Neuron (in vitro differentiated cells): Measurements from ENCODE around the gene CBFB.
"Not testable (repeated sequence)": the region's sequence is repeated elsewhere in the genome, so short reads cannot be mapped to it uniquely, and the experiment has no call there.

Experiments used
- H2AFZ ChIP-seq: one replicate; pipeline ENCODE4 v1.6.1; 2013; ENCODE audit warnings: low read depth, mild to moderate bottlenecking, inconsistent platforms, low read length, moderate library complexity
- H3K27me3 ChIP-seq: one replicate; pipeline ENCODE4 v1.6.1; 2013; ENCODE audit warnings: low read length; ENCODE audit not compliant: insufficient read depth
- H3K36me3 ChIP-seq: one replicate; pipeline ENCODE4 v1.6.1; 2013; ENCODE audit warnings: low read length; ENCODE audit not compliant: insufficient read depth
- H3K4me1 ChIP-seq: one replicate; pipeline ENCODE4 v1.6.1; 2013; ENCODE audit warnings: low read length; ENCODE audit not compliant: insufficient read depth
- H3K4me3 ChIP-seq: 2 replicates; pipeline ENCODE4 v1.5.1; 2013; ENCODE audit warnings: mild to moderate bottlenecking, low read length, moderate library complexity
- H3K9me3 ChIP-seq: one replicate; pipeline ENCODE4 v1.6.1; 2013; ENCODE audit warnings: low read length

Gene CBFB

GRCh38 chr16:67028696-67029253 is at the start of gene CBFB:
CBFB (plus strand) TSS chr16:67029149; CDS start chr16:67029408, 259 bp downstream.
- H3K4me3 ChIP-seq, result peak within 1 kb of the TSS; percentile 91
- peaks cover 2% of the 10 kb centered on the region for H3K9me3 ChIP-seq
- H3K27me3 ChIP-seq, result no peaks in the 10 kb centered on the region
- H2AFZ ChIP-seq, result peak within 1 kb of the TSS; percentile 88
- peaks cover 12% of the 10 kb centered on the region for H3K4me1 ChIP-seq
- peaks cover 22% of the 10 kb centered on the region for H3K36me3 ChIP-seq

GRCh38 chr16:66983033-66983432 is 45.9 kb upstream of the CBFB start:
- Histone ChIP-seq H3K36me3 (no peaks in the 10 kb centered on the region), H3K4me1 (no peaks in the 10 kb centered on the region), H2AFZ (no peak overlapping the region), H3K9me3 (no peaks in the 10 kb centered on the region), H3K4me3 (no peak overlapping the region), H3K27me3 (peaks cover 7% of the 10 kb centered on the region)

GRCh38 chr16:66984892-66985311 is 44.0 kb upstream of the CBFB start:
- no peak overlapping the region for H2AFZ ChIP-seq
- H3K4me3 ChIP-seq, result no peak overlapping the region
- peaks cover 2% of the 10 kb centered on the region for H3K9me3 ChIP-seq
- peaks cover 13% of the 10 kb centered on the region for H3K27me3 ChIP-seq
- no peaks in the 10 kb centered on the region for H3K4me1 ChIP-seq
- no peaks in the 10 kb centered on the region for H3K36me3 ChIP-seq

GRCh38 chr16:66986559-66986958 is 42.4 kb upstream of the CBFB start:
- H3K4me3 ChIP-seq, result no peak overlapping the region
- no peaks in the 10 kb centered on the region for H3K36me3 ChIP-seq
- peaks cover 13% of the 10 kb centered on the region for H3K27me3 ChIP-seq

GRCh38 chr16:66988197-66988788 is 40.7 kb upstream of the CBFB start, which contains the start of gene CES4A:
CES4A (plus strand) TSS chr16:66988589; CDS start chr16:66988773, 184 bp downstream.
- Histone ChIP-seq H3K36me3 (no peaks in the 10 kb centered on the region), H3K4me3 (no peak within 1 kb of the TSS), H3K9me3 (peaks cover 2% of the 10 kb centered on the region), H3K4me1 (no peaks in the 10 kb centered on the region), H3K27me3 (peaks cover 13% of the 10 kb centered on the region), H2AFZ (no peak within 1 kb of the TSS)

More at GRCh38 chr16:66986559-66986958, 42.4 kb upstream of the CBFB start:
- Histone ChIP-seq H3K9me3 (peaks cover 2% of the 10 kb centered on the region), H2AFZ (no peak overlapping the region), H3K4me1 (no peaks in the 10 kb centered on the region)

- no peak overlapping the region for H3K4me3 ChIP-seq
- H3K4me1 ChIP-seq, result no peaks in the 10 kb centered on the region
- H3K27me3 ChIP-seq, result peaks cover 6% of the 10 kb centered on the region
- H2AFZ ChIP-seq, result no peak overlapping the region
- H3K9me3 ChIP-seq, result peaks cover 2% of the 10 kb centered on the region
- H3K36me3 ChIP-seq, result no peaks in the 10 kb centered on the region
These were observed 37.3 kb upstream of the CBFB start for GRCh38 chr16:66991545-66992077.

GRCh38 chr16:66993558-66993957 is 35.4 kb upstream of the CBFB start:
- H3K4me3 ChIP-seq, H2AFZ ChIP-seq, H3K9me3 ChIP-seq, H3K4me1 ChIP-seq, H3K36me3 ChIP-seq: not testable (repeated sequence)
- peaks cover 14% of the 10 kb centered on the region for H3K27me3 ChIP-seq

- H3K4me1 ChIP-seq, result peaks cover 6% of the 10 kb centered on the region
- no peak overlapping the region for H3K4me3 ChIP-seq
- H3K36me3 ChIP-seq, result no peaks in the 10 kb centered on the region
- no peaks in the 10 kb centered on the region for H3K9me3 ChIP-seq
- peaks cover 29% of the 10 kb centered on the region for H3K27me3 ChIP-seq
- H2AFZ ChIP-seq, result no peak overlapping the region
These were observed 32.5 kb upstream of the CBFB start for GRCh38 chr16:66996324-66996982.

- H3K36me3 ChIP-seq, result no peaks in the 10 kb centered on the region
- H3K27me3 ChIP-seq, result peaks cover 34% of the 10 kb centered on the region
- H3K4me3 ChIP-seq, result no peak overlapping the region
- H3K4me1 ChIP-seq, result peaks cover 6% of the 10 kb centered on the region
- no peak overlapping the region for H2AFZ ChIP-seq
- no peaks in the 10 kb centered on the region for H3K9me3 ChIP-seq
These were observed 32.0 kb upstream of the CBFB start for GRCh38 chr16:66996983-66997358.

- Histone ChIP-seq H3K4me3 (peak overlapping the region; percentile 37), H3K9me3 (peaks cover 1% of the 10 kb centered on the region), H3K36me3 (no peaks in the 10 kb centered on the region), H3K27me3 (peaks cover 52% of the 10 kb centered on the region), H3K4me1 (peaks cover 6% of the 10 kb centered on the region), H2AFZ (peak overlapping the region; percentile 67)
These were observed 28.3 kb upstream of the CBFB start for GRCh38 chr16:67000384-67001351.

- H3K4me1 ChIP-seq, result peaks cover 6% of the 10 kb centered on the region
- no peaks in the 10 kb centered on the region for H3K36me3 ChIP-seq
- no peak overlapping the region for H3K4me3 ChIP-seq
- H3K9me3 ChIP-seq, result peaks cover 1% of the 10 kb centered on the region
- no peak overlapping the region for H2AFZ ChIP-seq
- H3K27me3 ChIP-seq, result peaks cover 52% of the 10 kb centered on the region
These were observed 27.2 kb upstream of the CBFB start for GRCh38 chr16:67001726-67002125.

GRCh38 chr16:67006930-67007658 is 21.9 kb upstream of the CBFB start:
- Histone ChIP-seq H3K9me3 (peaks cover 1% of the 10 kb centered on the region), H3K4me3 (no peak overlapping the region), H2AFZ (no peak overlapping the region), H3K4me1 (no peaks in the 10 kb centered on the region), H3K36me3 (no peaks in the 10 kb centered on the region), H3K27me3 (peaks cover 44% of the 10 kb centered on the region)
